SIG-M5 treated with dmso at 0.1 percent for 504 hours (cell line): ENCODE data around the gene SYNDIG1L.
A peak's percentile ranks its signal among the peaks of the same experiment; 100 is the strongest.
"Not testable (repeated sequence)": the region's sequence is repeated elsewhere in the genome, so short reads cannot be mapped to it uniquely, and the experiment has no call there.

Experiments
- DNase-seq: peaks from one replicate; lab custom pipeline; 2025; ENCODE audit not compliant: unreplicated experiment; lab: John Stamatoyannopoulos, UW

SYNDIG1L gene

DNA sequence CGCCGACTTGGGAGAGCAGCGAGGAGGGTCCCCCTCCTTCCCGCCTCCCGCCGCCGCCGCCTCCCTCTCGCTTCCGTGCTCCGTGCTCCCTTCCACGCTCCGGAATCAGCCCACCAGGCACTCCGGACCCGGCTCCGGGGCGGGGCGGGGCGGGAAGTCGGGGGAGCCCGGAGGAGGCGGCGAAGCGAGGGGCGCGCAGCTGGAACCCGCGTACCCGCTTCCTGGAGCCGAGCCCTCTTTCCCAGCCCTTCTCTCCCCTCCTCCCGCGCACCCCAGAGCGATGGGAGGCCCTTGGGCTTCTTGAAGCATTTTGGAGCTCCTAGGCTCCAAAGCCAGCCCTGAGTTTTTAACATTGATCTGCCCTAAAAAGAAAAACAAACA is at the start of gene SYNDIG1L:
SYNDIG1L (minus strand) TSS at position 9 of the 381 bp plus-strand sequence. CDS start 16,466 bp downstream, outside the sequence.
- DNase-seq: no peak

DNA sequence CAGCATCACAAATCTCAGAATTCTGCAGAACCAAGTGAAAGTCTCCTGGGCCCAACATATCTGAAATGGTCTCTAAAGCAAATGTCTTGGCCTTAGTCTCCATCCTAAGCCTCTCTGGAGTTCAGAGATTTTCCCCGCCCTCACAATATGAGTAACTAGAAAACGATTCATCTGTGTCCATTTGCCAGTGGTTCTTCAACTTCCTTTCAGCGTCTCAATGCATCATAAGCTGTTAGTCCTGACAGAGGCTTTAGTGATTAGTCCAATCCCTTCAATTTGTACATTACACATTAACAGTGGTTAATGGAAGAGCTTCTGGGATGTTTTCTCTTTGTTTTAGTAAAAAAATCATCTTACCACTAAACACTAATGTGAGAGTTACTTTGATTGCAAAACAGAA is 49.7 kb upstream of the SYNDIG1L start:
- no peak for DNase-seq

DNA sequence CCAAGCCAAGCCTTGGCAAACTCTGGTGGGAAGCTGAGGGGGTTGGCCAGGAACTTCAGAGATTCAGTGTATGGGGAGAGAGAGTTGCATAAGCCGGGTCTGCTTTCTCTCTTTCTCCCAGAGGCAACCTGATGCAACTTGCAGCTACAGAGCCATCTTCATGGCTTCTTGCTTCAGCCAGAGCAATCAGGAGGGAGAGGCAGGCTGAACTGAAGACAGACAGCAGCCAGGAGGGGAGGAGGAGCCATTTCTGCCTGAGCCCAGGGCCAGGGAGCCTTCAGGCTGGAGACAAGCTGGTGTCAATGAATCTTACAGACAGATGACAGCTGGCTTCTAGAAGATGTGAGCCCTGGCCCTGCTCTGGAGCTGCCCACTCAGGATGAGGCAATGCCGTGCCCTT is 48.4 kb upstream of the SYNDIG1L start:
- peak; percentile 4 for DNase-seq

DNA sequence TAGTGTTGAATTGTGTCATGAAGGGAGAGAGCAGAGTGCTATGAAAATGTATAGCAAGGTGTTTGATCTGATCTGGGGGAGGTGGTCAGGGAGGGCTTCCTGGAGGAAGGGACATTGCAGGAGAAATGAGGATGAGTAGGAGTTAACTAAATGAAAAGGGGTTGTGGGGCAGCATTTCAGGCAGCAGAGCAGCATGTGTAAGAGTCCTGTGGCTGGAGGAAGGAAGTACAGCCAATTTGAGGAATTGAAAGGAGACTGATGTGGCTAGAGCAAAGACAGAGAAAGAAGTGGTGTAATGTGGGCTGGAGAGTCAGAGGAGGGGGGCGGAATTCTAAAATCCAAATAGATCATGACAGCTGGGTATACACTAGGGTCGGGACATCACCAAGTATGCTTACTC is 46.6 kb upstream of the SYNDIG1L start:
- DNase-seq: peak; percentile 40

DNA sequence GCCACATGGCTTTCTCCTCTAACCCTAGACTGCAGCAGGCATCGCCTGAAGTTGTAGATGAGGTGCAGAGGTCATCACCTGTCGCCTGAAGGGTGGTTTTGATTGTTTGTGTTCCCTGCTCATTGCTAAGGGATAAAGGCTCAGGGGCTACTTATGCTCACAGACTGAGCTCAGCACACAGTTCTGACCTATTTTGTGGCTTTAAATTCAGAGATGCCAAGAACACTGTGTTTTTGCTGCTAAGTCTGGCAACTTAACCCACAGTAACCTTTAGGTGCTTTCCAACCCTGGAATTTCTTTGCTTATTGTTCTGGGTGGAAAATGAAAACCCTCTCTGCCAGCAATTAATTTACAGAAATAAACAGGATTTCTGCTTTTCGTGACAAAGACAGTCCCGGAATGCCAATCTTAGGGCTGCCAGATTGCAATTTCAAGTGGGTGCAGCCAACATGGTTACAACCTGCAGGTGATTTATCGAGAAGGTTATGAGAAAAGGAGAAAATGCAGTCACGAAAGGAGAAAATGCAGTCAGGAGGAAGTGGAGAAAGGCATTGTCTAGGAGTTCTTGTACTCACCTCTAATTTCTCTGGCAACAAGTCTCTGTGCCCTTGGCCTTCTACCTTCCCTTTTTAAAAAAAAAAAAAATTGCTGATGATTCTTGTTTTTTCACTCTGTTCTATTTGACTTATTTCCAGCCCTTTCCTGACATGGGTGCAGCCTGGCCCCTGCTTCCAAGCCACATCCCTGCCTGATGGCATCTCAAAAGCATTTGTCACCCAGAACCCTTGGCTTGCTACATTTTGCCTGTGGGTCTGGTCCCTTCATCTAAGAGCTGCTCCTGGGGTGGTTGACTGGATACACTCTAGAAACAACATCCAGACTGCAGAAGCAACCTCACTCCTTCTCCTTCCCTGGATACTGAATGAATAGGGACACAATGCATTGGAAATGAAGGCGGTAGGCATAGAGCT is 43.8 kb upstream of the SYNDIG1L start:
- DNase-seq: no peak

DNA sequence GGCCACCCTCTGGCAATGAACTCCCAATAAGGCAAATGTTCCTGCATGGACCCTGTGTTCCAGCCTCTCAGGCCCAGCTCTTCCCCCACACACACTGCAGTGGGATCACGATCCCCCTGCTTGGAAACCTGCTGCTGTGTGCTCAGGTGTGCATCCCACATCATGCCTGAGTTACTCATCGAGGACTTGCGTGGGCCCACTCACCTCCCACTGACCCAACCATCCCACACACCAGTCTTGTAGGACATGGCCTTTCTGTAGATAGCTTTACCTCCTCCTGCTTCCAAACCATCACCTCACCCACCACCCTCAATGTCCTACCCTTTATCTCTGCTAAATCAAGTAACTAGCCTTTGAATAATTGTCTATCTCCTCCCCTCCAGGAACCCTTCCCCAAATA is 42.5 kb upstream of the SYNDIG1L start:
- DNase-seq: no peak

DNA sequence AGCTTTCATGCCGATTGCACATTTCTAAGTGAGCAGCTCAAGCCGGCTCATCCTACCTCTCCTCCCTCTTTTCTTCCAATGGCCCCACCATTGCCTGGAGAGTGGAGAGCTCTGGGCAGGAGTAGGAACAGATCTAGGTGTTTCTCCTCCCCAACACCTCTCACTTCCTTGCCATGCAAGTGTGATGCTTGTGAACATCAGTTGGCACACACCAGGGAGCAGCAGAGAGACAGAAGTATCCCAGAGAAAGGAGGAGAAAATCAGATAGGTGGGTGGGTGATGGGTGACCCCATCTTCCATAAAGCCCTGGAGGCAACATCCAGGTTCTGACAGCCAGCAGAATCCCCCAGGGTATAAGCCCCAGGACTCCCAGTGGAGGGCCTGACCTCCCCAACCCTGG is 39.3 kb upstream of the SYNDIG1L start:
- no peak for DNase-seq

DNA sequence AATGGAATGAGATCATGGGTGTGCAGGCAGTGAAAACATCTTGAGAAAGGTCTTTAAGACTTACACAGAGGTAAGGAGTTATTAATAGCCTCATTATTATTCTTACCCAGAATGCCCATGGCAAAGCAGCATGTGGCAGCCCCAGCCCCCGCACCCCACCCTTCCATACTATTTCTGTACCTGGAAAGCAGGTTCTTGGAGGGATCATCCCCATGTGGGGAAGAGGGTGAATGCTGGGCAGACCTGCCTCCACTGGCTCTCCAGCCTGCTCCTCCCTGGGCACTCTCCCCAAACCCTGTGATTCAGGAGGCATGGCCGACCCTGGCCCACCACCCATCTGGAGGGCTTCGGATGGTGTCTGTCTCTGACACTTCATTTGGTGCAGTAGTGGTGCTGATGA is 38.8 kb upstream of the SYNDIG1L start:
- no peak for DNase-seq

DNA sequence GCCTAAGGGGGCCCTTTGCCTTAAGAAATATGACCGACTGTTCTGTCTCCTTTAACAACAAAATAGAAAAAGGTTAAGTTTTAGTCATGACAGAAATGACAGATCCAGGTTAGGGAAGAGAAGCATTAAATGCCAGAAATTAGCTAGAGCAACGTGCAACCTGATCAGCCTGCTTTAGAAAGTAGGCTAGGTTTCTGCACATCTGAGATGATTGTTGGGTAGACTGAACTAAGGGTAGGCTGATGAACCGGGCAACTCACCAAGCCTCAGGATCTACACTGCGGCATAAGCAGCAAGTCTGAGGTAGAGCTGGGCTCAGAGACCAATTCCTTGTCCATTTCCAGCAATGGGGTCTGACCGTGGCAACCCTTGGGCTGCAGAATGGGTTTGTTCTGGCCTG is 37.7 kb upstream of the SYNDIG1L start:
- no peak for DNase-seq

DNA sequence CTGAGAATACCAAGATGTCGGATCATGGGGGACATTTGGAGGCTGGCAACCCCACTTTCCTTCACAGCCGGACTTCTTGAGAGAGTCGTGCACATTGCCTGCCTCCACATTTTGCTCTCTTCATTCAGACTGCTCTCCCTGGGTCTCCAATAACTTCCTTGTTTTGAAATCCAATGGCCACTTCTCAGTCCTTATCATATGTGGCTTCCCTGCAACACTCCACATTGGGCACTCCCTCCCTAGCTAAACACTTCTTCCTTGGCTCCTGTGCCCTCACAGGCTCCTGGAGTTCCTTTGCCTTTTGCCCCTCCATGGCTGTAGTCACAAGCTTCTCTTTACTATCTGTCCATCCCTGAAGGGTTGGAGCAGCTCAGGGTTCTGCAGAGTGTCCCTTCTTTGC is 37.0 kb upstream of the SYNDIG1L start:
- no peak for DNase-seq

DNA sequence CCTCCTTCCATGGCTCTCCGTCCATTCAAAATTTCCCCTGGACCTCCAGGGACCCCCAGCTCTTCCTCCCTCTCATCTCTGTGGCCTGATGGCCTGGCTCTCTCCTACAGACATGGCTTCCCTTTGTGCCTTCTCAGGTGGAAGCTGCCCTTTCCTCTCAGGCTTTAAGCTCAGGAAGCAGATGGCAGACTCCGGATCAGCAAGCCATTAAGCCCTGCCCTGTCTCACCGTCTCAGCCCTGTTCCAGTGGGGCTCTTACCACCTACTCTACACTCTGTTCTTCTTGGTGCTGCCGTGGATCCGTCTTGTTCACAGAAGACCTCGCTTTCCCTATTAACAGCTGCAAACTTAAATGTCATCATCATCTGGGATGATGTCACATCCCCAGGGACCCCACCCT is 34.0 kb upstream of the SYNDIG1L start:
- no peak for DNase-seq

DNA sequence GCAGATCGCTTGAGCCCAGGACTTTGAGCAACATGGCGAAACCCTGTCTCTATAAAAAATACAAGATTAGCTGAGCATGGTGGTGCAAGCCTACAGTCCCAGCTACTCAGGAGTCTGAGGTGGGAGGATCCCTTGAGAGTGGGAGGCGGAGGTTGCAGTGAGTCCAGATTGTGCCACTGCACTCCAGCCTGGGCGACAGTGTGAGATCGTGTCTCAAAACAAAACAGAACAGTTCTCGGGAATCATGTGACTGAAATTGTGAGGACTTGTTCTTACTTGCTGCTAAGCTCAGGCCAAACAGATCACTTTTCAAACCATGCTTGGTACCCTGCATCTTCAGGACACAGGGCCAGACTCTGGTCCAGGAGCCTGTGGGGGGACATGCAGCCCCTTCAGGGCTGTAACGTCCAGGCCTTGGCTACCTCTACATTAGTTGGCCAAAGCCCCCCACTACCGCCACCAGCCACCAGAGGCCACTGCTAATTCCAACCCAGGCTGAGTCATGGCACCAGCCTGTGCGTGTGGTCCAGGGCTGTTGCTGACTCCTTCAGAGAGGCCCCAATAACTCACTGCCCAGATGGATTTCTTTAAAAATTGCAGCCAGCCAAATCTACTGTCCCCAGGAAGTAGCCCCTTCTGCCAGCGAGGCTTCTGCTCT is 33.4 kb upstream of the SYNDIG1L start:
- DNase-seq: peak; percentile 36

DNA sequence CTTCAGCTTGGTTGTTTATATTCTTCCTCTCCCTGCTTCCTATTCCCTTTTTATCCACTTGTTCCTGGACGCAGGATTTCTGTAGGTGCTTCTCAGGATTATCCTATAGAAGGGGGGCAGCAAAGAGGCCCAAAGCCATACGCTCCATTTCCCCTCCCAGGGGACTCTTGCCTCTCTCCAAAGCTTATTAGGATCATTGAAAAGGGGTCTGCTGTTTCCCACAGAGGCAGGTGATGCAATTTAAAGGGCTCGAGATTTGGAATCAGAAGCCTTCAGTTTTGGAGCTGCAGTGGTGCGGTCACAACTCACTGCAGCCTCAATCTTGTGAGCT is 31.5 kb upstream of the SYNDIG1L start:
- no peak for DNase-seq

DNA sequence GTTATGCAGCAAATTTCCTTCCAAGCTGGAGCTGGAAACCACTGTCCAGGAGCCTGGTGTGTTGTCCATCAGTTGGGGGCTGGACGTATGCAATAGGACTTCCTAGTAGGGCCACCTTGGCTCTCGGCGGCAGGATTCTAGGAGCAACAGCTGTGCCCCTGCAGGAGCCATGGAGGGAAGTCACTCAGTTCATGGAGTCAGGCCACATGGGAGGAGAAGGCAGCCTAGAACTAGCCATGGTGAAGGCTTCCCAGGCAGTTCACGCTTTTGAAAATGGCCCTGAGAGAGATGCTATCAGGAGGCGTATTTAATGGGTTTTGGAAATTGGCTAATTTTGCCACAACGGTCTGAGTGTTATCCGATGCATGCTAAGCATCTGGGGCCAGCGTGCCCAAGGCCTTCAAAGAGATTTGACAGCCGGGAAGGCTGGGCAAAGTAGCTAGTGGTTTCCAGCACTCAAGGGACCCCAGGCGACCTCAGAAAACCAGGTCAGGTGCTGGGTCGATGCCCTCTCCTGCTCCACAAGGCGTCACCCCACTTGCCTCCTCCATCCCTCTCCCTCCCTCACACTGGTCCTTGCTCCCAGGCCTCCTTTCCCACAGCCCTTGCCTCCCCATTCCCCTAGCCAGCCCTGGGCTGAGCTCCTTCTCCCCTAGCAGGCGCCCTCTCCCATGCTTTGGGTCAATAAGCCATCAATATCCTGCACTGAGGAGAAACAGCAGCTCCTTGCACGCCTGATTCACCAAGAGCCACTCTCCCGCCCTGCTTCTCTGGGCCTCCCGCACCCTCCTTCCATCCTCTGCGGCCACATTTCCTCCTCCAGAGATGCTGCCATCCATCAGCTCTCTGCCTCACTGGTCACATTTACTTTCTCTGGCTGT is 30.9 kb upstream of the SYNDIG1L start:
- no peak for DNase-seq

DNA sequence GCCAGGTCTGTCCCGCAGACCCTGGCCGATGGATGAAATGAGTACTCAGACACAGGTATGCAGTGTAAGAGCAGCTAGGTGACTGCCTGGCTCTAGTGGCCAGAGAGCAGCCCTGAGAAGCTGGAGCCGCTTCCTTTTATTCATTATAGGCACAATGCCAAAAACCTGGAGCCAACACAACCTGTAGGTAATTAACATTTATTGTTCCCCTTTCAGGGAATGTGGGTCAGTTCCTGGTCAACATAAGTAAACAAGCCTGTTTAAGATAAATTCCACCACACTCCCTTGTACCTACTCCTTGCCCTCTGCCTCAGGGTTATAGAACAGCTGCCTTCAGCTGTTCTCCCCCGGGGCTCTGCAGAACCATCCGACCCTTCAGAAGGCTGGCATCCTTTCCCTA is 28.4 kb upstream of the SYNDIG1L start:
- DNase-seq: not testable (repeated sequence)

DNA sequence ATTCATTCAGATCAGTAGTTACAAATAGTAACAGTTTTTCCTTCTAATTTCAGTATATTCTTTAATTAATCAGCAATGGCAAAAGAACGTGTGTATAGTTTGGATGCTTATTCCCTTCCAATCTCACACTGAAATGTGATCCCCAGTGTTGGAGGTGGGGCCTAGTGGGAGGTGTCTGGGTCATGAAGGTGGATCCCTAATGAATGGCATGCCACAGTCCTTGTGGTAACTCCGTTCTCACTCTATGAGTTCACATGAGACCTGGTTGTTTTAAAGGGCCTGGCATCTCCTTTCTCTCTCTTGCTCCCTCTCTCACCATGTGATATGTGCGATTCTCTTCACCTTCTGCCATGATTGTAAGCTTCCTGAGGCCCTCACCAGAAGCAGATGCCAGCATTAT is 18.9 kb upstream of the SYNDIG1L start:
- no peak for DNase-seq

DNA sequence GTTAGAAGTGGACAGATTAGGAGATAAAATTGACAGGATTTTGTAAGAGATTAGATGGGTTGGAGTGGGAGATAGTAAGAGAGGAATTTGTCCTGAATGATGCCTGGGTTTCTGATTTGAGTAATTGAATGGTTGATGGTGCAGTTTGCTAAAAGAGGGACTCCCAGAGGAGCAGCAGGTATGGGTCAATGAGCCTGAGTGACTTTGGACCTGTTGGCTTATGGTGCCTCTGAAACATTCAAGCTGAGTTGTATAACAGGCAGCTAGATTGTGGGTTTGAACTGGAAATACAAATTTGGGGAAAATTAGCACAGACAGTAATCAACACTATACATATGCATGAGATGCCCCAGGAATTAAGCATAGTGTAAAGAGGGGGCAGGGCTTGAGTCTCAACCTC is 16.7 kb upstream of the SYNDIG1L start:
- no peak for DNase-seq

DNA sequence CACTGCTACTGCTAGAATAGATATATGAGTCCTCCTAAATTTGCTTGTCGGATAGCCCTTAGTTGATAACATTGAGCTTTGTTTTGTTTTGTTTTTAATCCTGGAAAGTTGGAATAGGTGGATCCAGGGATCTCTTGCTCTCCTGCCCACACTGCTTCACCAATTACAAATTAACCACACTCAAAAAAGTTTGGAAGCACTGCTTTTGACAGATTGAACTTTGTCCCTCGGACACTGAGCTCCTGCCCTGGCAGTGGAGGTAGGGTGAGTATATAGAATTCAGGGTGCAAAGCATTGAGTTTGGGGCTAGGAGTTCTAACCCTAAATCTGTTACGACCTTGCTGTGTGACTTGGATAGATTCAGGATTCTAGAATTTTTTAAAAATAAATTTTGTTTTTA is 15.1 kb upstream of the SYNDIG1L start:
- no peak for DNase-seq

DNA sequence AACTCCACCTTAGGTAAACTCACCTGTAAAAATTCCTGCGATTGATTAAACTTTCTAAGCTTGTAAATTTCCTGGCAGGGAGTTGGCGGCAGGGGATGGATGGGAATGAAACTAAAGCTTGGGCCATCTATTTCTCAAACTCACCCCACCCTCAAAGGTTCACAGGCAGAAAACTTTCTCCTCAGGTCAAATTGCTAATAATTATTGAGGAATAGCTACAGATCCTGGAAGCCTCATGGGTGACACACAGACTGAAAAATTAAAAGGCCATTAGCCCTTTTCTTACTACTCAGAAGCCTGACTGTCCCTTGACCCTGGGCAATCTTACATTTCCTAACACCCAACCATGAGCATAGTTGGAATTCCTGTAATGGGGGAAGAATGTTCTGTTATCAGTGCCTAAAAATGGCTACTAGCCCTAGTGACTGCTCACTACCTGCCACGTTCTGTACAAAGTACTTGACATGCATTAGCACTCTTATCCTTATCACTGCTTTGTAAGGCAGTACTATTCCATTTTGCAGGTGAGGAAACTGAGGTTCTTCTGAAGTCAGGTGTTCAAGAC is 12.4 kb upstream of the SYNDIG1L start:
- peak; percentile 6 for DNase-seq

DNA sequence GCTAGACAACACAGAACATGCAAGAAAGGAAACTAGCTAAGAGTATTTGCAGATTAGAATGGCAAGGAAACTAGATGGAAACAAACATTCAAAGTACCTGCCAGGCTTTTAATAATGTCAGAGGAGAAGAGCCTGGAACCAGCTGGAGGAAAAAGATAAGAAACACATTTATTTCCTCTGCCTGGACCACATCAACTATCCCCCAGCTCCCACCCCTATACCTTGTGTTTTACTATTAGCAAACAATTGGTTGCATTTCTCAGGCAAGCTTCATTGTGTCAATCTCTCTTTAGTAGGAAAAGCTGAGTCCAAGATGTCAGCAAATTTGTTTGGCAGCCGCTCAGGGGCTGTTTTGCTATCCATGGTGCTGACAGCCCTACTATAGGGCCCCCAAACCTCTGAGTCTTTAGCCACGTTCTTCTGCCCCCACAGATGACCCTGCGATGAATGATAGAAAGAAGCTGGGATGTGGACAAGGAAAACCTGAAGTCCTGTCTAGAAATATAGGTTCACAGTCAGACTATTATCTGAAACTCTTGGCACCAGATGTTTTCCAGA is 11.6 kb upstream of the SYNDIG1L start:
- DNase-seq: no peak

DNA sequence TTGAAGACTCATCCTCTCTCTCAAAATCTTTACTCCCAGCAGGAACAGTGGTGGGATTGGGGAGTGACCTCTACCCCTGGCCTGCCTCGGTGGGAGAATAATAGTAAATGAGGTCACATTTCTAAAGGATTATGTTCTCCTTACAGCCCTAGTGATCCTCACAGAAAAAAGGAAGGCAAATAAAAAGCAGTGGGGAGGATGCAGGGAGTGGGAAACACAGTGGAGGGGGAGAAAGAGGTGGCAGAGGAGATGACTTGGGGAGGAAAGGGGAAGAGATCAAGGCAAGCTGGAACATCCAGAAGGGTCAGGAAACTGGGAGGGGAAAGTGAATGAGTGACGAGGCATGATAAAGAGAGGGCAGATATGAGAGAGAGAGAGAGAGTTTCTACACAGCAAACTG is 8.3 kb upstream of the SYNDIG1L start:
- no peak for DNase-seq
